HepG2 (cell line): ENCODE measurements around the gene CFAP300. TPM values are rescaled to one million over a fixed set of nuclear protein-coding genes. Genes with fewer than 3 reads are reported as not detected.
A peak's percentile ranks its signal among the peaks of the same experiment; 100 is the strongest.

ENCODE experiments used
- ATAC-seq: fragments of 200-7000 bp; cut with Tn5 transposase; 3 replicates; pipeline ENCODE4 v1.9.1; 2020; ENCODE audit warnings: mild to moderate bottlenecking, moderate library complexity
- BruUV-seq: library from RNA; stranded (reverse); fragments of 400-500 nt; replicated peaks from 2 replicates; lab custom pipeline; 2021; lab: Mats Ljungman, UMichigan
- CTCF ChIA-PET: fragments of 300-600 bp; formaldehyde crosslinking; extraction: SDS; loops from one replicate; lab custom pipeline; 2021; ENCODE audit warnings: low total read pairs, inconsistent platforms, low intra/inter-chr PET ratio; lab: Yijun Ruan, JAX
- POLR2A ChIA-PET: fragments of 350-600 bp; sonication (Branson Sonifier 250); formaldehyde crosslinking; loops from one replicate; lab custom pipeline; 2020; ENCODE audit warnings: antibody characterized with exemption, inconsistent platforms; lab: Yijun Ruan, JAX
- DNase-seq: peaks from one replicate; pipeline ENCODE4 v3.0.0-alpha.2; 2015; ENCODE audit warnings: low spot score
- FAIRE-seq: peaks from 3 replicates; lab custom pipeline; 2011; peaks lifted over from hg19 to GRCh38; lab: Jason Lieb, UNC
- H2AFZ ChIP-seq: one replicate; pipeline ENCODE4 v1.6.1; 2011; ENCODE audit warnings: low read length, inconsistent platforms
- H3K27ac ChIP-seq: fragments of 300-600 bp; 3 replicates; pipeline ENCODE4 v1.8.0; 2011; ENCODE audit warnings: mixed run types, mild to moderate bottlenecking, mixed read lengths, low read length, inconsistent platforms; ENCODE audit not compliant: insufficient read depth; ENCODE audit errors: extremely low read length
- H3K27me3 ChIP-seq, 2 experiments: fragments of 200-600 bp in 1 of 2; 2 replicates in 1 of 2; 3 replicates in 1 of 2; pipeline versions ENCODE4 v1.6.0 to v1.8.0; 2011; ENCODE audit warnings: low read length in 2 of 2, mild to moderate bottlenecking in 2 of 2, moderate library complexity in 2 of 2, inconsistent platforms in 1 of 2; ENCODE audit not compliant: insufficient read depth in 2 of 2, control insufficient read depth in 1 of 2
- H3K36me3 ChIP-seq, 2 experiments: fragments of 200-600 bp in 1 of 2; replicated peaks in 1 of 2; 2 replicates in 1 of 2; 3 replicates in 1 of 2; pipeline versions ENCODE4 v1.5.1 to v1.8.0; 2011; ENCODE audit warnings: low read length in 2 of 2, inconsistent platforms in 1 of 2; ENCODE audit not compliant: insufficient read depth in 2 of 2, control insufficient read depth in 1 of 2
- H3K4me1 ChIP-seq: 2 replicates; pipeline ENCODE4 v1.5.1; 2012; ENCODE audit warnings: low read length, inconsistent platforms; ENCODE audit not compliant: insufficient read depth
- H3K4me2 ChIP-seq: 2 replicates; pipeline ENCODE4 v1.6.0; 2011; ENCODE audit warnings: low read depth, low read length, inconsistent platforms
- H3K4me3 ChIP-seq, 3 experiments: fragments of 200-600 bp in 1 of 3; sonication (generic), shearing (Covaris generic) in 1 of 3; replicated peaks in 1 of 3; 2 replicates each; pipeline ENCODE4 v1.5.1; 2011 to 2016; ENCODE audit warnings: low read length in 3 of 3, inconsistent platforms in 2 of 3, low read depth in 2 of 3, mild to moderate bottlenecking in 2 of 3, control low read depth in 1 of 3, mixed read lengths in 1 of 3; ENCODE audit not compliant: insufficient read depth in 1 of 3
- H3K79me2 ChIP-seq: one replicate; pipeline ENCODE4 v1.6.1; 2011; ENCODE audit warnings: low read length, inconsistent platforms; ENCODE audit not compliant: insufficient read depth
- H3K9ac ChIP-seq: 2 replicates; pipeline ENCODE4 v1.6.0; 2011; ENCODE audit warnings: mild to moderate bottlenecking, low read depth, low read length, inconsistent platforms; ENCODE audit not compliant: insufficient read depth
- H3K9me3 ChIP-seq: 2 replicates; pipeline ENCODE4 v1.5.1; 2012; ENCODE audit warnings: mild to moderate bottlenecking, low read length
- H4K20me1 ChIP-seq: 2 replicates; pipeline ENCODE4 v1.6.0; 2011; ENCODE audit warnings: inconsistent platforms, mild to moderate bottlenecking, low read length, moderate library complexity; ENCODE audit not compliant: insufficient read depth
- FOXA3 ChIP-seq: IDR thresholded peaks from 2 replicates; pipeline ENCODE4 v1.6.1; 2016; ENCODE audit warnings: missing genetic modification reagents, missing compliant biosample characterization
- FOXJ3 ChIP-seq: sonication (generic); formaldehyde crosslinking; IDR thresholded peaks from 2 replicates; pipeline ENCODE4 v1.4.0; 2020; ENCODE audit warnings: missing genetic modification reagents, mild to moderate bottlenecking, borderline replicate concordance
- RBFOX2 ChIP-seq: fragments of 200-400 bp; formaldehyde crosslinking; IDR thresholded peaks from 2 replicates; pipeline ENCODE4 v1.6.1; 2017; ENCODE audit warnings: low read depth, mild to moderate bottlenecking, low read length
- RXRB ChIP-seq: IDR thresholded peaks from 2 replicates; pipeline ENCODE4 v1.6.1; 2016; ENCODE audit warnings: borderline replicate concordance, missing genetic modification reagents, missing compliant biosample characterization
- SOX5 ChIP-seq: IDR thresholded peaks from 2 replicates; pipeline ENCODE4 v1.6.1; 2016; ENCODE audit warnings: borderline replicate concordance
- ZNF7 ChIP-seq: IDR thresholded peaks from 2 replicates; pipeline ENCODE4 v1.6.1; 2016; ENCODE audit warnings: missing biosample characterization, missing genetic modification reagents
- whole genome bisulfite sequencing: methylation state at CpG from one replicate; pipeline ENCODE4 v1.1.6; 2017; ENCODE audit warnings: low lambda C conversion rate; 5-methylcytosine and 5-hydroxymethylcytosine counted together
- in situ Hi-C: cut with HindIII; loops from 2 replicates; pipeline ENCODE4 v1.10.0; 2017; ENCODE audit warnings: low pct_unique_long_range_greater_than_20kb; ENCODE audit not compliant: extremely low pct_ligation_motif_present
- intact Hi-C: fragments of 100-400 bp; cut with micrococcal nuclease; formaldehyde crosslinking; loops from one replicate; pipeline ENCODE4 v1.10.0; 2022; ENCODE audit not compliant: unreplicated experiment
- polyA plus RNA-seq, 8 experiments: library from polyadenylated mRNA; depleted of rRNA in 3 of 8; stranded (reverse) in 7 of 8; unstranded in 1 of 8; fragments of >200 nt; fragmentation: Illumina TruSeq in 4 of 8; extraction: Trizol in 4 of 8; gene quantifications; 2 replicates each; pipeline versions ENCODE4 v1.2.1 to v1.2.3, GENCODE V29; 2011 to 2016; ENCODE audit warnings: low read depth in 4 of 8, missing spikeins in 1 of 8, mixed read lengths in 1 of 8; ENCODE audit not compliant: insufficient read depth in 1 of 8
- total RNA-seq, 5 experiments: library from RNA; depleted of rRNA; stranded (reverse); fragments of >200 nt; fragmentation: Illumina TruSeq; extraction: Trizol; gene quantifications; 2 replicates each; pipeline ENCODE4 v1.2.3, GENCODE V29; 2016; ENCODE audit warnings: low read depth in 1 of 5

CFAP300 gene
- total and polyA plus RNA-seq, 2 of the 13 experiments (the other 11 are each of a cell fraction or from before 2014, with no cell fraction given): not detected

DNA sequence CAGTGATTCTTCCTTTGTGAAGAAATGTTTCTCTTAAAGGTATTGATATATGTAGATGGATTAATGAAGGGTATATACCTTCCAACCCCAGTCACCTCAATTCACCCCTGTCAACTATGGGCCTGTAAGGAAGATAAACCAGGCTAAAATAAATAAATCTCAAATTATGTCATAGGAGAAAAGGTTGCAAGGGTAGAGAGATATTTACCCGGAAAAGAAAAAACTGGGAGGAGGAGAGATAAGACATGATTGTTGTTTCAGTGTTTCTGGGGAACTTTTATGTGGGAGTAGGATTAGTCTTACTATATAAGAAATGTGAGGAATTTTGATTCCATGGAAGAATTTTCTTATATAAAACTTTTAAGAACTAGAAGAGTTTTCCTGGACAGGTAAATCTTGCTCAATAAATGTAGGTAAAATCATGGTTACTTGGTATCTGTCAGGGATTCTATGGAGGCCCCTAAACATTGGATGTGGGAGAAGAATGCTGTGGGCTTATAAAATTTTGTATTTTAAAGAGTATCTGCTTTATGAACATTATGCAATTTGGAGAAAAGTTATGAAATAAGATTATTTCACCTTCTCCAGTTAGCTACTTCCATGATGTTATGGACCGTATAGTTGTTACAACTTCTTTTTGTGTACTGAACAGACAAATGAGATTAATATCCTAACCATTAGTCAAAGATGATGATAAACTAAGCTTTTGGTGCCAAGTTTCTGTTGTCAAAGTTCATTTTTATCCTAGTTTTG lies 69.4 kb downstream of the CFAP300 start (continued):
- peak; percentile 20; the same call in 1 of the 2 replicates for TF ChIP-seq SOX5
- peak; percentile 87 for TF ChIP-seq RXRB (CRISPR knock-in tag)
- 0 out of 2 replicates have a peak, but pooled peaks have one; percentile 30 for TF ChIP-seq FOXJ3

DNA sequence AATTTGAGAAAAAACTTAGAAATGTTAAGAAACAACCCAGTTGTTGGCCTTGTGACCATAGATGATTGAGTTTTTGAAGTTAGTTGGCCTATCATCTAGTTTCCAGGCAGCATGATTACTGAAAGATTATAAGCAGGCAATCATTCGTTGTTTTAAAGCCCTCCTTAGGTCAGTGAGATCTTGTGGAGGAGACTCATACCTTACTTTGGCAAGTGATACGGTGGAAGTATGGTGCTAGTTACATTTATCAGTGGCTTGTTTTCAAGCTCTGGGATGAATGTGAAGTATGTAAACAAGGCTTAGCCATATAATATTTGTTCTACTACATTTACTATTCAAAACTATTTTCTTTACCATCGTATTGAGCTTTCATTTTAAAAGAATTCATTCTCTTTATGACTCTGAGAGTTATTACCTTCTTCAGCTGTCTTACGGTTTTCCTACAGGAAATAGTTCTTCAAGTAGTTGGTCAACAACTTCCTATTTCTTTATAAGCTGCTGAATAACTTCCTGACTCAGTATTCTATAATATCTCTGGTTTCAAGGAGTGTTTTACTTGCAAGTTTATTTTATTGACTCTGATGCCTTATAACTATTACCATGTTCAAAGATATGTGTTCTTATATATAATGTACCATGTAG lies 70.4 kb downstream of the CFAP300 start:
- CTCF ChIA-PET: no interaction called here
- BruUV-seq: no TSS peak
- H4K20me1 ChIP-seq: peaks cover 23% of the 10 kb centered on the region
- H3K36me3 ChIP-seq: peaks cover 4 to 15% of the 10 kb centered on the region in 2 experiments; a peak in 4 of 5 replicates
- no peak for FAIRE-seq
- H2AFZ ChIP-seq: no peak overlapping the region
- in situ Hi-C loops: no loop called here
- H3K9me3 ChIP-seq: no peaks in the 10 kb centered on the region
- TF ChIP-seq FOXA3 (CRISPR knock-in tag) (0 out of 2 replicates have a peak, but pooled peaks have one; percentile 20), RBFOX2 (peak; percentile 52; the same call in 1 of the 2 replicates), ZNF7 (CRISPR knock-in tag) (no peak)
- no peak overlapping the region for H3K27ac ChIP-seq
- no peak overlapping the region for H3K9ac ChIP-seq
- H3K27me3 ChIP-seq: no peaks in the 10 kb centered on the region
- H3K79me2 ChIP-seq: peaks cover 100% of the 10 kb centered on the region
- no peak for DNase-seq
- H3K4me1 ChIP-seq: peaks cover 75% of the 10 kb centered on the region
- 71% methylated on average over 4 of the region's 4 CpGs for WGBS
- peak overlapping the region in 1 of 3 experiments; percentile 13; a peak in 3 of 6 replicates for H3K4me3 ChIP-seq
- POLR2A ChIA-PET: no interaction called here
- ATAC-seq: no peak
- intact Hi-C loops: loop anchor here (5.0 to 10.0 kb wide), 4 partner anchors 35 to 487 kb away; partner anchors contain the start of genes ANGPTL5 and CEP126
- H3K4me2 ChIP-seq: peak overlapping the region; percentile 91
